Endothelial cell of umbilical vein (primary cell): ENCODE data around the gene ZNFX1. TPM values are rescaled to one million over a fixed set of nuclear protein-coding genes. Genes with fewer than 3 reads are reported as not detected.

Source experiments
- BruUV-seq: library from RNA; stranded (reverse); fragments of 400-500 nt; replicated peaks from 2 replicates; lab custom pipeline; 2021; lab: Mats Ljungman, UMichigan
- CTCF ChIA-PET: fragments of 300-600, 350-600 bp; sonication (Branson Sonifier 250); formaldehyde crosslinking; loops from one replicate; lab custom pipeline; 2021; ENCODE audit warnings: antibody characterized with exemption, inconsistent platforms; lab: Charles Lee
- POLR2A ChIA-PET: fragments of 300-600, 350-600 bp; sonication (Branson Sonifier 250); formaldehyde crosslinking; loops from one replicate; lab custom pipeline; 2021; ENCODE audit warnings: antibody characterized with exemption, inconsistent platforms; lab: Charles Lee
- DNase-seq: peaks from one replicate; pipeline ENCODE4 v3.0.0-alpha.2; 2011; ENCODE audit warnings: low read depth, low spot score
- FAIRE-seq: peaks from 2 replicates; lab custom pipeline; 2011; peaks lifted over from hg19 to GRCh38; lab: Jason Lieb, UNC
- H2AFZ ChIP-seq: 2 replicates; pipeline ENCODE4 v1.6.0; 2012; ENCODE audit warnings: low read depth, low read length, control low read depth, inconsistent platforms
- H3K27ac ChIP-seq: 2 replicates; pipeline ENCODE4 v1.5.1; 2011; ENCODE audit warnings: low read depth, mild to moderate bottlenecking, control low read depth, low read length, moderate library complexity; ENCODE audit not compliant: insufficient read depth
- H3K27me3 ChIP-seq, 2 experiments: 2 replicates each; pipeline versions ENCODE4 v1.6.0 to v1.6.1; 2011; ENCODE audit warnings: low read length in 2 of 2, mixed read lengths in 1 of 2; ENCODE audit not compliant: control insufficient read depth in 2 of 2, insufficient read depth in 2 of 2
- H3K36me3 ChIP-seq, 2 experiments: 2 replicates in 1 of 2; 3 replicates in 1 of 2; pipeline ENCODE4 v1.5.1; 2011; ENCODE audit warnings: low read length in 2 of 2, mild to moderate bottlenecking in 1 of 2, moderate library complexity in 1 of 2; ENCODE audit not compliant: control insufficient read depth in 2 of 2, insufficient read depth in 2 of 2; ENCODE audit errors: extremely low read depth in 1 of 2
- H3K4me1 ChIP-seq: 3 replicates; pipeline ENCODE4 v1.5.1; 2011; ENCODE audit warnings: mild to moderate bottlenecking, low read length; ENCODE audit not compliant: control insufficient read depth, insufficient read depth; ENCODE audit errors: extremely low read depth
- H3K4me2 ChIP-seq: 2 replicates; pipeline ENCODE4 v1.6.1; 2011; ENCODE audit warnings: low read length, control low read depth, mixed read lengths; ENCODE audit not compliant: insufficient read depth
- H3K4me3 ChIP-seq, 3 experiments: fragments of 200-600 bp in 1 of 3; sonication (generic), shearing (Covaris generic) in 1 of 3; replicated peaks in 1 of 3; 2 replicates each; pipeline ENCODE4 v1.5.1; 2011 to 2016; ENCODE audit warnings: control low read depth in 3 of 3, low read length in 3 of 3, mild to moderate bottlenecking in 2 of 3, inconsistent platforms in 1 of 3, low read depth in 1 of 3, moderate library complexity in 1 of 3; ENCODE audit not compliant: insufficient read depth in 1 of 3
- H3K79me2 ChIP-seq: 2 replicates; pipeline ENCODE4 v1.6.0; 2012; ENCODE audit warnings: low read length, inconsistent platforms; ENCODE audit not compliant: control insufficient read depth, insufficient read depth
- H3K9ac ChIP-seq: replicated peaks from 2 replicates; pipeline ENCODE3; 2011; ENCODE audit warnings: low read length, control low read depth; ENCODE audit not compliant: insufficient read depth; ENCODE audit errors: extremely low read depth
- H3K9me1 ChIP-seq: replicated peaks from 3 replicates; pipeline ENCODE4 v1.6.0; 2011; ENCODE audit warnings: mild to moderate bottlenecking, low read length; ENCODE audit not compliant: control insufficient read depth, insufficient read depth; ENCODE audit errors: extremely low read depth
- H3K9me3 ChIP-seq: replicated peaks from 2 replicates; pipeline ENCODE4 v1.5.1; 2012; ENCODE audit warnings: low read length, inconsistent platforms; ENCODE audit not compliant: control insufficient read depth, insufficient read depth
- H4K20me1 ChIP-seq: replicated peaks from 2 replicates; pipeline ENCODE3; 2011; ENCODE audit warnings: mild to moderate bottlenecking, low read length; ENCODE audit not compliant: control insufficient read depth, insufficient read depth; ENCODE audit errors: extremely low read depth
- FOS ChIP-seq: IDR thresholded peaks from 2 replicates; pipeline ENCODE4 v1.6.1; 2011; ENCODE audit warnings: mild to moderate bottlenecking, low read length, moderate library complexity, borderline replicate concordance; ENCODE audit not compliant: insufficient read depth
- GATA2 ChIP-seq: IDR thresholded peaks from 2 replicates; pipeline ENCODE4 v1.7.0; 2011; ENCODE audit warnings: low read depth, mild to moderate bottlenecking, moderate library complexity, mixed read lengths, low read length; ENCODE audit not compliant: insufficient read length, insufficient read depth
- JUN ChIP-seq: IDR thresholded peaks from 2 replicates; pipeline ENCODE4 v1.6.1; 2011; ENCODE audit warnings: borderline replicate concordance, low read depth; ENCODE audit not compliant: insufficient read length, insufficient read depth
- MYC ChIP-seq: IDR thresholded peaks from one replicate; pipeline ENCODE4 v1.6.1; 2011; ENCODE audit warnings: mild to moderate bottlenecking, low read depth, low read length
- POLR2A ChIP-seq: IDR thresholded peaks from 2 replicates; pipeline ENCODE4 v1.6.1; 2012; ENCODE audit warnings: low read depth, mild to moderate bottlenecking, control low read depth, low read length
- POLR2AphosphoS5 ChIP-seq: IDR thresholded peaks from 2 replicates; pipeline ENCODE4 v1.6.1; 2012; ENCODE audit warnings: low read depth, mild to moderate bottlenecking, control low read depth, low read length, moderate library complexity; ENCODE audit not compliant: insufficient read depth
- dilution Hi-C: fragments of 300-500 bp; cut with MboI; formaldehyde crosslinking; loops from one replicate; pipeline ENCODE4 v1.15.0; 2019; ENCODE audit warnings: low sequenced_read_pairs; ENCODE audit not compliant: extremely low pct_ligation_motif_present
- intact Hi-C: fragments of 100-400 bp; cut with micrococcal nuclease; formaldehyde crosslinking; loops from one replicate; pipeline ENCODE4 v1.10.0; 2022
- polyA plus RNA-seq, 4 experiments: library from polyadenylated mRNA; depleted of rRNA in 3 of 4; stranded (reverse) in 3 of 4; unstranded in 1 of 4; fragments of >200 nt; gene quantifications; 2 replicates each; pipeline versions ENCODE4 v1.2.1 to v1.2.3, GENCODE V29; 2011 to 2012; ENCODE audit warnings: missing spikeins in 1 of 4
- total RNA-seq: library from RNA; stranded (reverse); gene quantifications from 2 replicates; pipeline ENCODE4 v1.2.3, GENCODE V29; 2021
- TF ChIP-seq, protein P1 (sequence below): IDR thresholded peaks from 2 replicates; pipeline ENCODE4 v1.6.1; 2011; ENCODE audit not compliant: insufficient read depth, insufficient read length
- TF ChIP-seq, protein P2 (sequence below), 2 donors: IDR thresholded peaks; 1 replicate in 1 of 2; 2 replicates in 1 of 2; pipeline ENCODE4 v1.5.1; 2011; ENCODE audit warnings: low read length in 2 of 2, mild to moderate bottlenecking in 2 of 2, moderate library complexity in 2 of 2, control low read depth in 1 of 2, inconsistent platforms in 1 of 2, low read depth in 1 of 2; ENCODE audit not compliant: insufficient read depth in 1 of 2; ENCODE audit errors: extremely low read depth in 1 of 2

ZNFX1 gene
- total and polyA plus RNA-seq, 2 donors (not counting 3 experiments of a cell fraction or from before 2014, with no cell fraction given) = 8.3 to 27.9 TPM

DNA sequence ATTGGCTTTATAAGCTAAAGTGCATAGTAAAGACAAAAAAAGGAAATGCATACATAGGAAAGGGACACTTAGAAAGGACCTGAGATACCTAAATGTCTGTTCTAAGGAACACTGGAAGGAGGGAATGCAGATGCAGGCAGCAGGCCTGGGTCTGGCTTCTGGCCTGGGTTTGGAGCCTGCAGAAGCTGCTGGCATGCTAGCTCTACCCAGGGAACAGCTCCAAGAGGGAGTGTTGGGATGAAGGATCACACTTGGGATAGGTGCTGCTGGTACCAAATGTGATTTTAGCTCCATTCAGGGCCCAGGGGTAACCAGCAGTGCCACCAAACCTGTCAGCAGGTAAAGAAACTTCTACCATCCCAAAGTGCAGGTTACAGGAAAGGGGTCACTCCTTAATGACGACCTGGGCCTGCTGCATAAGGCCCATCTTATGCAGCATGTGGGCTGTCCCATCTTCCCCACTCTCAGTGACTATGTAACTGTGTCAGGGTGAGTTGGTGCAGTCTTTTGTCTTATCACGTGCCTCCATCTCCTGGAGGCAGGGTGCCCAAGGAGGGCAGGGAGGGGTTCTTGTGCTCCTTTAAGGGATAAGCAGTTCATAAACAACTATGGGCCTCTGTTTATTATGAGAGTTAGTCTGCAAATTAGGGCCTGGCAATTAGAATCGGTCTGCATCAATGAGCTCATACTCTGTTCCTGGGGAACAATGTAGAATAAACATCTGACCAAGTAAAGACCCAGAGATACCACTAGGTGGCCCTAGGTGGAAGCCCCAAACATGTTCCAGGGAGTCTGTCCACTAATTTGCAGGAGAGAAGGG lies 31.7 kb downstream of the ZNFX1 start:
- Histone ChIP-seq H3K9me3 (no peaks in the 10 kb centered on the region), H2AFZ (no peak overlapping the region), H3K4me3 (no peak overlapping the region), H3K36me3 (peaks cover 27 to 42% of the 10 kb centered on the region in 2 experiments), H3K9ac (no peak overlapping the region), H3K4me1 (peaks cover 26% of the 10 kb centered on the region), H3K9me1 (no peaks in the 10 kb centered on the region), H3K27me3 (no peaks in the 10 kb centered on the region), H4K20me1 (no peaks in the 10 kb centered on the region), H3K79me2 (no peaks in the 10 kb centered on the region), H3K27ac (no peak overlapping the region), H3K4me2 (no peak overlapping the region)
- DNase-seq = peak; percentile 72
- dilution Hi-C loops (no loop called here), intact Hi-C loops (loop anchor here (1.0 kb wide), 2 partner anchors 30 to 77 kb away; no protein-coding TSS in a partner anchor)
- no TSS peak for BruUV-seq
- peak; percentile 94 for FAIRE-seq
- ChIA-PET POLR2A (interaction anchor here (0.5 to 0.9 kb wide), 2 partner anchors 8 to 9 kb away, joined by 3 to 4 read pairs; no protein-coding TSS in a partner anchor), CTCF (interaction anchor here (0.6 to 6.4 kb wide), 25 partner anchors 9 to 287 kb away, joined by 3 to 121 read pairs (median 5); partner anchors contain the start of genes DDX27 and ZNFX1)
- TF ChIP-seq MYC = no peak
- TF ChIP-seq POLR2AphosphoS5 = no peak
- no peak for TF ChIP-seq JUN
- no peak for TF ChIP-seq FOS
- TF ChIP-seq, protein P1, sequence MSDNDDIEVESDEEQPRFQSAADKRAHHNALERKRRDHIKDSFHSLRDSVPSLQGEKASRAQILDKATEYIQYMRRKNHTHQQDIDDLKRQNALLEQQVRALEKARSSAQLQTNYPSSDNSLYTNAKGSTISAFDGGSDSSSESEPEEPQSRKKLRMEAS = no peak
- TF ChIP-seq, protein P2, sequence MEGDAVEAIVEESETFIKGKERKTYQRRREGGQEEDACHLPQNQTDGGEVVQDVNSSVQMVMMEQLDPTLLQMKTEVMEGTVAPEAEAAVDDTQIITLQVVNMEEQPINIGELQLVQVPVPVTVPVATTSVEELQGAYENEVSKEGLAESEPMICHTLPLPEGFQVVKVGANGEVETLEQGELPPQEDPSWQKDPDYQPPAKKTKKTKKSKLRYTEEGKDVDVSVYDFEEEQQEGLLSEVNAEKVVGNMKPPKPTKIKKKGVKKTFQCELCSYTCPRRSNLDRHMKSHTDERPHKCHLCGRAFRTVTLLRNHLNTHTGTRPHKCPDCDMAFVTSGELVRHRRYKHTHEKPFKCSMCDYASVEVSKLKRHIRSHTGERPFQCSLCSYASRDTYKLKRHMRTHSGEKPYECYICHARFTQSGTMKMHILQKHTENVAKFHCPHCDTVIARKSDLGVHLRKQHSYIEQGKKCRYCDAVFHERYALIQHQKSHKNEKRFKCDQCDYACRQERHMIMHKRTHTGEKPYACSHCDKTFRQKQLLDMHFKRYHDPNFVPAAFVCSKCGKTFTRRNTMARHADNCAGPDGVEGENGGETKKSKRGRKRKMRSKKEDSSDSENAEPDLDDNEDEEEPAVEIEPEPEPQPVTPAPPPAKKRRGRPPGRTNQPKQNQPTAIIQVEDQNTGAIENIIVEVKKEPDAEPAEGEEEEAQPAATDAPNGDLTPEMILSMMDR (IDR thresholded peaks at IDR 0.05; ENCODE audit: extremely low read depth in 1 of 2, insufficient read depth in 1 of 2, low read depth in 1 of 2, low read length in 2 of 2) = peak; percentile 68
- no peak for TF ChIP-seq POLR2A
- peak; percentile 51 for TF ChIP-seq GATA2
